ENCODE results near the gene NRP2.

NRP2 gene

GRCh38 chr2:205714789-205715720, 32.8 kb downstream of the NRP2 start:
- no peak overlapping the region for H3K27ac ChIP-seq (ENCODE audit: low read depth, low read length)

GRCh38 chr2:205715831-205716525, 33.7 kb downstream of the NRP2 start:
- no peaks in the 10 kb centered on the region for H3K9me2 ChIP-seq (replicated peaks; ENCODE audit: control insufficient read depth, low read length)
- H3K36me3 ChIP-seq (ENCODE audit: control insufficient read depth, low read length) = no peaks in the 10 kb centered on the region
- H3K4me1 ChIP-seq (ENCODE audit: control insufficient read depth, low read length) = peaks cover 40% of the 10 kb centered on the region
- no peaks in the 10 kb centered on the region for H3F3A ChIP-seq (ENCODE audit: control insufficient read depth, insufficient read depth)
- H4K20me1 ChIP-seq (ENCODE audit: control insufficient read depth, insufficient read depth, low read depth, low read length) = no peaks in the 10 kb centered on the region
- H3K27me3 ChIP-seq (ENCODE audit: control insufficient read depth, low read length) = no peaks in the 10 kb centered on the region
- no peaks in the 10 kb centered on the region for H3K79me2 ChIP-seq (ENCODE audit: control insufficient read depth, low read length)
- H3K9me3 ChIP-seq (ENCODE audit: control insufficient read depth, insufficient read depth, low read length) = no peaks in the 10 kb centered on the region
- H3K4me3 ChIP-seq (ENCODE audit: low read length) = no peak overlapping the region
- no peak overlapping the region for H3K4me2 ChIP-seq (ENCODE audit: low read length)
- TF ChIP-seq EZH2phosphoT487 (IDR thresholded peaks at IDR 0.05; ENCODE audit: borderline replicate concordance, low read length) = no peak
- TF ChIP-seq CTCF (IDR thresholded peaks at IDR 0.05; ENCODE audit: low read depth, low read length, poor library complexity, severe bottlenecking) = no peak
- H3K27ac ChIP-seq (ENCODE audit: low read depth, low read length) = no peak overlapping the region

More at GRCh38 chr2:205714789-205715720, 32.8 kb downstream of the NRP2 start:
- H4K20me1 ChIP-seq (ENCODE audit: control insufficient read depth, insufficient read depth, low read depth, low read length) = no peaks in the 10 kb centered on the region
- H3K36me3 ChIP-seq (ENCODE audit: control insufficient read depth, low read length) = no peaks in the 10 kb centered on the region
- H3K9me3 ChIP-seq (ENCODE audit: control insufficient read depth, insufficient read depth, low read length) = no peaks in the 10 kb centered on the region
- peak overlapping the region; percentile 24 for H3K4me3 ChIP-seq (ENCODE audit: low read length)
- peak overlapping the region; percentile 51 for H3K4me2 ChIP-seq (ENCODE audit: low read length)
- H3F3A ChIP-seq (ENCODE audit: control insufficient read depth, insufficient read depth) = no peaks in the 10 kb centered on the region
- no peaks in the 10 kb centered on the region for H3K9me2 ChIP-seq (replicated peaks; ENCODE audit: control insufficient read depth, low read length)
- no peak for TF ChIP-seq EZH2phosphoT487 (IDR thresholded peaks at IDR 0.05; ENCODE audit: borderline replicate concordance, low read length)
- TF ChIP-seq CTCF (IDR thresholded peaks at IDR 0.05; ENCODE audit: low read depth, low read length, poor library complexity, severe bottlenecking) = no peak
- H3K4me1 ChIP-seq (ENCODE audit: control insufficient read depth, low read length) = peaks cover 40% of the 10 kb centered on the region
- no peaks in the 10 kb centered on the region for H3K27me3 ChIP-seq (ENCODE audit: control insufficient read depth, low read length)
- H3K79me2 ChIP-seq (ENCODE audit: control insufficient read depth, low read length) = no peaks in the 10 kb centered on the region

GRCh38 chr2:205717175-205717846, 35.0 kb downstream of the NRP2 start:
- H3K4me1 ChIP-seq (ENCODE audit: control insufficient read depth, low read length) = peaks cover 53% of the 10 kb centered on the region
- no peaks in the 10 kb centered on the region for H3K79me2 ChIP-seq (ENCODE audit: control insufficient read depth, low read length)
- peak overlapping the region; percentile 40 for H3K4me2 ChIP-seq (ENCODE audit: low read length)
- no peak overlapping the region; the same call in 1 of the 2 replicates for H3K4me3 ChIP-seq (ENCODE audit: low read length)
- H3K9me3 ChIP-seq (ENCODE audit: control insufficient read depth, insufficient read depth, low read length) = no peaks in the 10 kb centered on the region
- H3K36me3 ChIP-seq (ENCODE audit: control insufficient read depth, low read length) = no peaks in the 10 kb centered on the region
- H3K27me3 ChIP-seq (ENCODE audit: control insufficient read depth, low read length) = no peaks in the 10 kb centered on the region
- TF ChIP-seq CTCF (IDR thresholded peaks at IDR 0.05; ENCODE audit: low read depth, low read length, poor library complexity, severe bottlenecking) (no peak), EZH2phosphoT487 (IDR thresholded peaks at IDR 0.05; ENCODE audit: borderline replicate concordance, low read length) (no peak)
- peak overlapping the region; percentile 18 for H3K27ac ChIP-seq (ENCODE audit: low read depth, low read length)
- no peaks in the 10 kb centered on the region for H3F3A ChIP-seq (ENCODE audit: control insufficient read depth, insufficient read depth)
- H4K20me1 ChIP-seq (ENCODE audit: control insufficient read depth, insufficient read depth, low read depth, low read length) = no peaks in the 10 kb centered on the region
- H3K9me2 ChIP-seq (replicated peaks; ENCODE audit: control insufficient read depth, low read length) = no peaks in the 10 kb centered on the region

All from DOHH2 (cell line).